GM04503 (cell line): ENCODE measurements around the gene ORC4.
A peak's percentile ranks its signal among the peaks of the same experiment; 100 is the strongest.
"Not testable (repeated sequence)": the region's sequence is repeated elsewhere in the genome, so short reads cannot be mapped to it uniquely, and the experiment has no call there.

Source experiments
- DNase-seq: peaks from one replicate; pipeline ENCODE4 v3.0.0-alpha.2; 2012; ENCODE audit warnings: low read depth

The ORC4 gene

DNA sequence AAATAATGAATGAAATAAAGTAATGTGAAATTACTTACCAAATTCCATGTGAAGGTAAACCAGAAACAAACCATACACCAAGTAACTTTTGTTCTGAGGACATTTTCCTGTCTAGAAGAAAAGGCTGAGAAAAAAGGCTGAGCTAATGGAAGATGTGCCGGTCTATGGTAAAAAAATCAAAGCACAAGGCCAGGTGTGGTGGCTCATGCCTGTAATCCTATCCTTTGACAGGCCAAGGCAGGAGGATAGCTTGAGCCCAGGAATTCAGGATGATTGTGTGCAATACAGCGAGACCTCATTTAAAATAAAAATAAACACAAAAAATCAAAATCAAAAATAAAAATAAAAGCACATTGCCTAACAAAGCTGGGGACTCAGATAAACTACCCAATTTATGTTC lies 6.7 kb downstream of the ORC4 start:
- DNase-seq = no peak

DNA sequence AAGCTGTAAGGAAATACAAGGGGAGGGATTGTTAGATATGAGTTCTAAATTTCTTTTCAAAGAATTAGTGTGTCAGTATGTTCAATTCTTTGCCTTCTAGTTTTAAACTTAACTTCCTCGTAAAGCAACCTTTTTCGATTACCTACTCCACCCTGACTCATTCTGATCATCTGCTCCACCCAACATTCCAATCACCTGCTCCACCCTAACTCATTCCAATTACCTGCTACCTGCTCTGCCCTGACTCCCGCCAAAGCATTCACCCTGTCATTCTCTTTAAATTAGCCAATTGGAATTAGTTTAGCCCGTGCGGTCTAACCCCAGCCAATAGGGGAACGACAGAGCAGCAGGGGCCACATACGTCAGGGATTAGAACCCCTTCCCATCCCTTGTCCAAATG lies 12.1 kb downstream of the ORC4 start:
- DNase-seq = not testable (repeated sequence)

DNA sequence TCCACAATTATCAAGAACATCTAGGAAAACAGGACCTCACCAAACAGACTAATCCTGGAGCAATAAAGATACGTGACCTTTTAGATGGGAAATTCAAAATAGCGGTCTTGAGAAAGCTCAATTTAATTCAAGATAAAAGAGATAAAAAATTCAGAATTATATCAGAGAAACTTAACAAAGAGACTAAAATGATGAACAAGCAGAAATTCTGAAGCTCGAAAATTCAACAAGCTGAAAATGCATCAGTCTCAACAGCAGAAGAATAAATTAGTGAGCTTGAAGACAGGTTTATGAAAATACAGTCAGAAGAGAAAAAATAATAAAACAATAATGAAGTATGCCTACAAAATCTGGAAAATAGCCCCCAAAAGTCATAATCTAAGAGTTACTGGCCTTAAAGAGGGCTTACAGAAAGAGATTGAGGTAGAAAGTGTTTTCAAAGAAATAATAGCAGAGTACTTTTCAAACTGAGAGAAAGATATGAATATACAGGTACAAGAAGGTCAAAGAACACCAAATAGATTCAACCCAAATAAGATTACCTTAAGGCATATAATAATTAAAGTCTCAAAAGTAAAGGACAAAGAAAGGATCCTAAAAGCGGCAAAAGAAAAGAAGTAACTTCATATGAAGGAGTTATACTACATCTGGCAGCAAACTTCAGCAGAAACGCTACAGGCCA lies 13.2 kb downstream of the ORC4 start:
- no peak for DNase-seq

DNA sequence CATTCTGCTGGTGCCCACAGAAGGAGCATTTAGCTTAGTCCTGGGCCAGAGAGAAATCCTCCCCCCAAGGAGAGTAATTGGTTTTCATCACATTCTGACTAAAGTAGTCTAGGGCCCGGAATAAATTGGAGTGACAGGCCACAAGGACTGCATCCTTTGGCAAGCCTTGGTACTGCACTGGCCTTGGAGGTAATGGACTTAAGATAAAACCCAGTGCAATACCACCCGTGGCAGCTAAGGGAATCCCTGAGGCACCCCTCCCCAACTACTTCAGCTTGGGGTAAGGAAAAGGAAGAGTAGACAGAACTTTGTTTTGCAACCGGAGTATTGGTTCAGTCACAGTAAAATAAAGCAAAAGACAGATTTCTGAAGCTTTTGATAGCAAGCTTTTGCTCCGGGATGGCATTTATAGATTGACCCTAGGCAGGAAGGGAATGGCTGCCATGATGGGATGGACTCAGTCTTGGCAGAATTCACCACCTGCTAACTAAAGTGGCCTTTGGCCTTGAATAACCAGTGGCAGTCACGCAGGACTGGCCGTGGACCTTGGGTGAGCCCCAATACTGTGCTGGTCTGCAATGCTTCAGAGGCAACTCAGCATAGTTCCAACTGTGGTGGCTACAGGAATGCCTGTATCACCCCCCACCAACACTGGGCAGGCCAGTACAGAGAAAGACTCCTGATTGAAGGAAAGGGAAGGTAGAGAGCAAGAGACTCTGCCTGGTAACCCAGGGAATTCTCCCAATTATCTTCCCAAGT lies 14.1 kb downstream of the ORC4 start:
- DNase-seq = no peak

DNA sequence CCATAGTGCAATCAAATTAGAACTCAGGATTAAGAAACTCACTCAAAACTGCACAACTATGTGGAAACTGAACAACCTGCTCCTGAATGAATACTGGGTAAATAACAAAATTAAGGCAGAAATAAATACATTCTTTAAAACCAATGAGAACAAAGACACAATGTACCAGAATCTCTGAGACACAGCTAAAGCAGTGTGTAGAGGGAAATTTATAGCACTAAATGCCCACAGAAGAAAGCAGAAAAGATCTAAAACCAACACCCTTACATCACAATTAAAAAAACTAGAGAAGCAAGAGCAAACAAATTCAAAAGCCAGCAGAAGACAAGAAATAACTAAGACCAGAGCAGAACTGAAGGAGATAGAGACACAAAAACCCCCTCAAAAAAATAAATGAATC lies 18.1 kb downstream of the ORC4 start:
- DNase-seq = not testable (repeated sequence)

DNA sequence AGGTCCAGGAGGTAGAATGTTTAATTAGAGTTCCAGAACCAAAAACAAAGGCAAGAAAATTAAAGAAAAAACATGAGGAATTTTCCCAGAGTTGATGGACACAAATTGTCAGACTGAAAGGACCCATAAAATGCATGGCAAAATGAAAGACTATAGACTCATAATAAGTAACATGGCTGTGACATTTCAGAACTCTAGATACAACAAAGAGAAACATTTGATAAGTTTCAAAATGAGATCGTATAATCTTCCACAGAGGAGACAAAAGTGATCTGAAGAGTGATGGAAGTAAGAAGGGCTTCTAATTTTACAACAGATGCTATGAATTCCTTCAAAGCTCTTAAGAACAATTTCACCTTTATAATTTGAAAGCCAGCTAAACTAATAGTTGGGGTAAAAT lies 20.4 kb downstream of the ORC4 start:
- no peak for DNase-seq

DNA sequence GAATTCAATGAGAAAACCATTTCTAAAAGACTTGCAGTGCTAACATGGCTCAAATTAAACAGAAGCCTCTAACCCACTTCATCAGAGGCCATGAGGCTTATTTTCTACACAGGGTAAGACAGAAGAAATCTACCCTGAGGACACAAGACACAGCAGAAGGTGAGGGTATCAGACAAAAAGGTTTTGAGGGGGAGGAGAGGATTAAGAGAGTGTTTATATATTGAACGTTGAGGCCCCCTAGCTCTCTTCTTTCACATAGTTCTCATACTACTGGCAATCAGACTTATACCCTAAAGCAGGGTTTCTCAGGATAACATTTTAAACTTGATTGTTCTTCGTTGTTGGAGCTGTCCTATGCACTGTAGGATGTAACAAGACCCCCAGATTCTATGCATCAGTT lies 21.4 kb downstream of the ORC4 start:
- no peak for DNase-seq

DNA sequence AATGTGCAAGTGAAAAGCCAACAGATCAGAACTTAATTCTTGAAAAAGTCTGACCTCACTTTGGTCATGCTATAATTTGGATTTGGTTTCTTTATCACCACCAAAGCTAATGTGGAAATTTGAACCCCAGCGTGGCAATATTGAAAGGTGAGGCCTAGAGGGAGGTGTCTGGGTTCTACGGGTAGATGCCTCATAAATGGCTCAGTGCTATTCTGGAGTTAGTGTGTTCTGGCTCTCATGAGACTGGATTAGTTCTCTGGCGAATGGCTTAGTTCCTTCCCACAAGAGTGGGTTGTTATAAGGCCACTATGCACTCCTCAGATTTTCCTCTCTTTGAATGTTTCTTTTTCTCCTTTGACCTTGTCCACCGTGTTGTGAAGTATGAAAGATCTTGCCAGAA lies 22.3 kb downstream of the ORC4 start:
- DNase-seq = no peak

DNA sequence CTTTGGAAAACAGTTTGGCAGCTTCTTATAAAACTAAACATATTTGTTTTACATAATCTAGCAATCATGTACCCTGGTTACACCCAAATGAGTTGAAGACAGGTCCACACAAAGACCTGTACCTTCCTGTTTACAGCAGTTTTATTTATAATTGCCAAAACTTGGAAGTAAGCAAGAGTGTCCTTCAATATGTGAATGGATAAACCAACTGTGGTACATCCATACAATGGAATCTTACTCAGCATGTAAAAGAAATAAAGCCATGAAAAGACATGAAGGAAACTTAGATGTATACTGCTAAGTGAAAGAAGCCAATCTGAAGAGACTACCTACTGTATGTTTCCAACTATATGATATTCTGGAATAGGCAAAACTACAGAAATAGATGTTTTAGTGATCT lies 23.7 kb downstream of the ORC4 start:
- no peak for DNase-seq

DNA sequence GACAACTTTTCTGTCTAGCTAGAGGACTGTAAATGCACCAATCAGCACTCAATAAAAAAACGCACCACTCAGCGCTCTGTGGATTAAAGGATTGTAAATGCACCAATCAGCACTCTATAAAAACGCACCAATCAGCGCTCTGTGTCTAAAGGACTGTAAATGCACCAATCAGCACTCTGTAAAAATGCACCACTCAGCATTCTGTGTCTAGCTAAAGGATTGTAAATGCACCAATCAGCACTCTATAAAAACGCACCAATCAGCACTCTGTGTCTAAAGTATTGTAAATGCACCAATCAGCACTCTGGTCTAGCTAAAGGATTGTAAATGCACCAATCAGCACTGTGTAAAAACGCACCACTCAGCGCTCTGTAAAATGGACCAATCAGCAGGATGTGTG lies 25.6 kb downstream of the ORC4 start:
- not testable (repeated sequence) for DNase-seq

DNA sequence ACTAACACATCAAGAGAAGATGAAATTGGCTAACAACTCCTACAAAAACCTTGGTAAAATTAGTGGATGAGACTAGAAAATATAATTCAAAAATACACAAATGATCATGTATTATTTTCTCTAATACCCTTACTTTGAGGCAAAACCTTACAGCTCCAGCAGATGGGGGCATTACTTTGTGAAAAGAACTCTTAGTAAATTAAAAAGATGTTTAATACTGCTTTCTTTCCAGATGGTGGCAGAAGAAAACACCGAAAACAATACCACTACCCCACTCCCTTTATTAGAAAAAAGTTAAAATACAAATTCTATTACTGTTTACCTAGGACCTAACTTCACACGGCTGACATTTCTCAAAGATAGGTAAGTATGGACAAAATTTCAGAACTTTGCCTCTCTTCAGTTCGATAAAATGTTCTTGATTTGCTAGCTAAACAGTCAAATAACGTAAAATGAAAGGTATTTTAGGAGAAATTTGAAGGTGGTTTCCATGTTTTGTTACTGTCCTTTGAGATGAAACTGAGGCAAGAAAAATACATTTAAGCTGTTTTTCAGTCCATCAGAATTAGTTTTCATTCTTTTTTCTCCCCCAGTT lies 30.6 kb downstream of the ORC4 start:
- peak; percentile 1 for DNase-seq

DNA sequence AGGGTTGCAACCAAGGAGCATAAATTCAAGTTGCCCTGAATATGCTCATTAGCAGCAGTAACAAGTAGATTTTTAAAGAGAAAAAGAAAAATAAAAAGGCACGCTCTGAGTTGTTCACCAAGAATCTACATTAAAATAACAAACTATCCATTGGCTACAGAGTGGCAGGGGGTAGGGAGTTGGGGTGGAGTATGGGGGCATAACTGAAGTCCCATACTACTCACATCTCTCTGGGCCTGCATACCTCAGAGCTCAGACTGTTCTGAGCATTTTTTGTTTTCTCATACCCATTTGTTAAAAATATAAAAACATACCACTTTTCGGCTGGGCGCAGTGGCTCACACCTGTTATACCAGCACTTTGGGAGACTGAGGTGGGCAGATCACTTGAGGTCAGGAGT lies 31.4 kb downstream of the ORC4 start:
- no peak for DNase-seq

DNA sequence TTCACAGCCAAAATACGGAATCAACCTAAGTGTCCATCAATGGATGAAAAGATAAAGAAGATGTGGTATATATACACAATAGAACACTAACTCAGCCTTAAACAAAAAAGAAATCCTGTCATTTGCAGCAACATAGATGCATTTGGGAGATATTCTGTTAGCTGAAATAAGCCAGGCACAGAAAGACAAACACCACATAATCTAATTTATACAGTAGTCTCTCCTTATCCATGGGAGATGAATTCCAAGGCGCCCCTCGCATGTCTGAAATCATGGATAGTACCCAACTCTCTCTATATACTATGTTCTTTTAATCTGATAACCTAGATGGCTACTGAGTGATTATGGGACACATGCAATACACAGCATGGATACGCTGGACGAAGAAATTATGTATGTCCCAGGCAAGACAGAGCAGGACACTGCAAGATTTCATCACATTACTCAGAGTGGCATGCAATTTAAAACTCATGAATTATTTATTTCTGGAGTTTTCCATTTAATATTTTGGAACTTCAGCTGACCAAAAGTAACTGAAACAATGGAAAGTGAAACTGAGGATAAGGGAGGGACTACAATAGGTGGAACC lies 39.5 kb downstream of the ORC4 start:
- DNase-seq = no peak

DNA sequence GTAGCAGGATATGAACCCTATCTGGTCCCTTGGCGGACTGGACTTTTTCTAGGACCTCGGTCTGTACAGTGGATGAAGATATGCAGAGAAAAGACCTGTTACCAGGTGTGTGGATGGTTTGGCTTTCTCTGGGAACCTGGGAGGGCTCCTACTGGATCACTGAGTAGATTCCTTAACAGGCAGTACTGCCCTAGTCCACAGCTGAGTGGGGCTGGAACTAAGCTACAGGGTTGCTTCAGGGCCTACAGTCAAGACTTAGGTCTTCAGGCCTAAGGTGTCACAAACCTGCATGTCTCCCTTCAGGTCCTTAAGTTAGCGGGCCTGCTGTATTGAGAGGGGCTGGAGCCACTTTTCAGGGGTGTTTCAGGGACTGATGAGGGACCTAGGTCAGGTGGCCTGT lies 42.9 kb downstream of the ORC4 start:
- DNase-seq = no peak

DNA sequence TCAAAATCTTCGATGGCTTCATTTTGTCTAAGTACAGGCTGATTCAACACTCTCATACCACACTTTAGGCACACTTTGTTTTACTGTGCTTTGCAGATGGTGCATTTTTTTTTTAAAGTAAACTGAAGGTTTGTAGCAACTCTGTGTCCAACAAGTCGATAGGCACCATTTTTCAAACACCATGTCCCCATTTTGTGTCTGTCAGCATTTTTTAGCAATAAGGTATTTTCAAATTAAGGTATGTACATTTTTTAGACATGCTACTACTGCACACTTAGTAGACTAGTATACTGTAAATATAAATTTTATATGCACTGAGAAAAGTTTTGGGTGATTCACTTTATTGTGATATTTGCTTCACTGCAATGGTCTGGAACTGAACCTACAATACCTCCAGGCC lies 44.4 kb downstream of the ORC4 start:
- no peak for DNase-seq

DNA sequence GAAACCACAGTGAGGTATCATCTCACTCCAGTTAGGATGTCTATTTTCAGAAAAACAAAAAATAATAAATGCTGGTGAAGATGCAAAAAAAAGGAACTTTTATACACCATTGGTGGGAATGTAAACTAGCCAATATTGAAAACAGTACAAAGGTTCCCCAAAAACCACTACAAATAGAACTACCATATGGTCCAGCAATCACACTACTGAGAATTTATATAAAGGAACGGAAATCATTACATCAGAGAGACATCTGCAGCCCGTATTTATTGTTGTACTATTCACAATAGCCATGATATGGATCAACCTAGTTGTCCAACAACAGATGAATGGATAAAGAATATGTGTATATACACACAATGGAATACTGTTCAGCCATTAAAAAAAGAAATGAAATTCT lies 52.0 kb downstream of the ORC4 start:
- no peak for DNase-seq

DNA sequence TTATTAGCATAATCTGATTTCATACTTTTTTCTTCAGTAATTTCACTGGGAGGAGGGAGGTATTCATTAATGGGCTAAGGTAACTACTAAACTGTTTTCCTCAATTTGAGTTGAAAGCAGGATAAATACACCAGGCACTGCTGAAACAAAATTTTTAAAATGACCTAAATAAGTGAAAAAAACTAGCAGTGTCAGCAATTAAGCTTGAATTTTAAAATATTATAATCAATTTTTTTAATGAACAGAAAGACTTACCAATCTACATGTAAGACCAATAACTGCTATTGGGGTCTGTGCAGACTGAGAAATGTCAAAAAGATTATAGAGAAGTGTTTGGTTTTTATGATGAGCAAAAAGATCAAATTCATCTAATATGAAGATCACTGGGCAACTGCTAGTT lies 68.4 kb downstream of the ORC4 start:
- no peak for DNase-seq

DNA sequence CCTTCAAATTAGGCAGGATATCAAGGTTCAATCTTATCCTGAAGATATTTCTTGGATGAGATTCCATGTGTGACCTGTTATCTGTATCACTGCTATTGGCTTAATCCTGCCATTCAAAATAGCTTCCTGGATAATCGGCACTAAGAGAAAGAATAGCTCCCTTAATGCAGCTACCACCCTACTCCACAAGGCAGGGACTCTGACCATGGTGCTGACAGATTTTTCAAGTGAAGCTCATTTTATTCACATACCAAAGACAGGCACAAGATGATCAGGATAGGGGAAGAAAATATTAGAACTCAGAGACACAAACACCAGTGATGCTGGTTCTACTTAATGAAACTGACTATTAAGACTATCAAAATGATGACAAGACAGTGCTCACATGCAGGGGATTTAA lies 74.9 kb downstream of the ORC4 start:
- no peak for DNase-seq

DNA sequence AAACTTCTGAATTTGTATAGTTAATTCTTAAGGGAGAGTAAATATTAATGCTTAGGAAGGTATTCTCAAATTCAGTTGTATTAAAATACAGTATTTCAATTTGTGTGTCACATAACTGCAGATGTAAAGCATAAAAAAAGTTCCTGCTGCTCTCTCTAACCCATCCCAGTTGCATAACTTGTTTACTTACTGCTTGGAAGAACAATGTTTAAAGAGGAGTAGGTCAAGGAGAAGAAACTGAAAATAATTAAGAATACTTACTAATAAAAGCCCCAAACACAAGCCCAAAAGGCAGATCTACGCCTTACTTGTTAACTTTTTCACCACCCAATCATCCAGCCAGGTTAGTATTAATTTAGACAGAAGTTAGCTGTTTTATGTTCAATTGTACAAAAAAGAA lies 81.2 kb downstream of the ORC4 start:
- no peak for DNase-seq

DNA sequence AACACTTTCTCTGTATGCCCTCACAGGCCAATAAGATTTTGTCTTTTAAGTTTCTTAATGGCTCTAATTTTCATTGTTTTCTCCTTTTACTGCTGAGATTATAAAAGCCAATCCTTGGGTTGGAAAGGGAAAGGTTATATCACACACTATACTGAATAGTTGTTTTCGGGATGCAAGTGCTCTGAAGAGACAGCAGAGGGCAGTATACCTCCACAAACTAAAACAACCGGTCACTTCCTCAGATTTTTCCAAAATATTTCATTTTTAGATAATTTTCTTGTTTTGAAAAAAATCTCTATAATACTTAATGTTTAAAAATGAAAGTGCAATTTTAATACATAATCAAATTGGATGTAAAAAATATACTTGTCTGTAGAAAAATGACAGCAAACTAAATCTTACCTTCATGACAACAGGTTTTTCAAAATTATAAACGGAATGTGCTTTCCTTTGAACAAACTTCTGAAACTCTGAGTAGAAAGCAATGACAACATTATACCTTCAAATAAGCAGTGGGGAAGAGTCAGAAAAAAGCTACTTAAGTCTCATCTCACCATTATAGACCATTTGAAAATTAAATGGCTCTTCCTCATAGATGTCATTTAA lies 82.7 kb downstream of the ORC4 start:
- no peak for DNase-seq

DNA sequence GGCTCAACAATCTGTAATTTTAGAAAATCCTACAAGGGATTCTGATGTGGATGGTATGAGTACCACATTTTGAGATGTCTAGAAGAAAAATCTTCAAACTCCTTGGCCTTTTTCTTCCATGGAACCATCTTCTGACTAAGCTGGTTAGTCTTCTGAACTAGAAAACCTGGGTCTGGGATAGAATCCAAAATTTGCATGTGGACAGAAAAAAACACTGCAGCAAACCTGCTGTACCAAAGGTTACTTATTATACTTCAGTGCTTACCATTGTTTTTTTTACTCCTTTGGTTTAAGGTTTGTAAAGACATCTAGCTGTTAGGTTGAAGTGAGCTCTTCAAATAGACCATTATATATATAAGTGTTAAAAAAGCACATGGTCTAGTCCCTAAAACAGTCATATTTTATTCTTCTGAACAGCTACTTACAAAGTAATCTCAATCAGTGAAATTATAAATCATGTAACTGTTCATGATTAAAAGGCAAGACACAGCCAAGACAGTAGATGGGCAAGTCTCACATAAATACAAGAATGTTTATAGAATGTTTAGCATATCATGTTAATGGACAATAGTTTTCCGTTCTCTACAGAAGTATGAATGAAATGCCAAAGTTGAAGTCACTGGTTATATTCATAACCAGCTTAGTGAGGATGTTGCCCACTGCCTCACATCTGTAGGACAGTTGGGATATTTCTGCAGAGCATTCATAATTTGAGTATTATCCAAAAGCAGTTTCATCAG lies 85.5 kb downstream of the ORC4 start:
- no peak for DNase-seq

DNA sequence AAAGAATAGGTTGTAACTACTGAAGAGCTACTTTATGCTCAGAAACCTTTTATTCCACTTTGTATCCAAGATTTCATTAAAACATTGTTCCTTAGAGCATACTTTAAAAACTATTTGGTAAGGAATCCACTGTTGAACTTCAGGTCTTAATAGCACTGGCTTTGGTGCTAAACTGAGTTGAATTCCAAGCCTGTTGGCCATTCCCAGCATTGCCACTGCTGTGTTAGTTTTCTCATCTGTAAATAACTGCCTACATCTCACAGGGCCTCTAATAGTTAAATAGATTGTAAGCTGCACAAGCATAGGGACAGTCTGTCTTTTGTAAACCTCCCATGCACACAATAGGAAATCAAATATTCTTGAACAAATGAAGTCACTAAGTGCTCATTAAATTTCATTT lies 86.6 kb downstream of the ORC4 start:
- DNase-seq = no peak
